ENCODE data around the gene TPRG1L.

DNA sequence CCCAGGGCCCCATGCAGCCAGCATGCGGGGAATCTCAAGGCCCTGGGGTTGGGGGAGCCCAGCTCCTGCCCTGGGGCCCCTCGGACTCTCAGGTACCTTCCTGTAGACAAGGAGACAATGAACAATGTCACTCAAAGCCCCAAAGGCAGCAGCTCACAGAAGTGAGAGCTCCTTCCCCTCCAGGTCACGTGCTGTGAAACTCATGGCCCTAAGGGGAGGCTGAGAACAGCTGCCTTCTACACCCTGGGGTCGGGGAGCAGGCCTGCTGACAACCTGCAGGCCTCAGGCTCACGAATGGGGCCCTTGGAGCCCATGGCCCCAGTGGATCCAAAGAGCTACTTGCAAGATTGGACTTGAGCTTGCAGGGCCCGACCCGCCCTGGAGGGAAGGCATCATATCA, 16.7 kb upstream of the TPRG1L start:
- TF ChIP-seq, protein P1, sequence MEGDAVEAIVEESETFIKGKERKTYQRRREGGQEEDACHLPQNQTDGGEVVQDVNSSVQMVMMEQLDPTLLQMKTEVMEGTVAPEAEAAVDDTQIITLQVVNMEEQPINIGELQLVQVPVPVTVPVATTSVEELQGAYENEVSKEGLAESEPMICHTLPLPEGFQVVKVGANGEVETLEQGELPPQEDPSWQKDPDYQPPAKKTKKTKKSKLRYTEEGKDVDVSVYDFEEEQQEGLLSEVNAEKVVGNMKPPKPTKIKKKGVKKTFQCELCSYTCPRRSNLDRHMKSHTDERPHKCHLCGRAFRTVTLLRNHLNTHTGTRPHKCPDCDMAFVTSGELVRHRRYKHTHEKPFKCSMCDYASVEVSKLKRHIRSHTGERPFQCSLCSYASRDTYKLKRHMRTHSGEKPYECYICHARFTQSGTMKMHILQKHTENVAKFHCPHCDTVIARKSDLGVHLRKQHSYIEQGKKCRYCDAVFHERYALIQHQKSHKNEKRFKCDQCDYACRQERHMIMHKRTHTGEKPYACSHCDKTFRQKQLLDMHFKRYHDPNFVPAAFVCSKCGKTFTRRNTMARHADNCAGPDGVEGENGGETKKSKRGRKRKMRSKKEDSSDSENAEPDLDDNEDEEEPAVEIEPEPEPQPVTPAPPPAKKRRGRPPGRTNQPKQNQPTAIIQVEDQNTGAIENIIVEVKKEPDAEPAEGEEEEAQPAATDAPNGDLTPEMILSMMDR (IDR thresholded peaks at IDR 0.05) = no peak
- no peak for TF ChIP-seq POLR2A (IDR thresholded peaks at IDR 0.05)
